Fibroblast of skin of right biceps (primary cell): ENCODE results near the gene DNM3.
A peak's percentile ranks its signal among the peaks of the same experiment; 100 is the strongest.
"Not testable (repeated sequence)": the region's sequence is repeated elsewhere in the genome, so short reads cannot be mapped to it uniquely, and the experiment has no call there.

ENCODE experiments used
- DNase-seq: peaks from one replicate; pipeline ENCODE4 v3.0.0-alpha.2; 2013

The DNM3 gene

GRCh38 chr1:171841050-171841910 is at the start of gene DNM3:
Gene DNM3, plus strand, starts transcription at chr1:171841498. Its CDS starts 159 bp downstream, at chr1:171841657.
- DNase-seq = peak; percentile 74

- DNase-seq = no peak
Observed at GRCh38 chr1:171792656-171793369, 48.5 kb upstream of the DNM3 start.

- DNase-seq = no peak
Observed at GRCh38 chr1:171793636-171794035, 47.7 kb upstream of the DNM3 start.

GRCh38 chr1:171794085-171794484 is 47.2 kb upstream of the DNM3 start:
- peak; percentile 87 for DNase-seq

GRCh38 chr1:171796592-171796991 is 44.7 kb upstream of the DNM3 start:
- DNase-seq = no peak

- DNase-seq = no peak
Observed at GRCh38 chr1:171798311-171798710, 43.0 kb upstream of the DNM3 start.

GRCh38 chr1:171798765-171799164 is 42.5 kb upstream of the DNM3 start:
- no peak for DNase-seq

- peak; percentile 22 for DNase-seq
Observed at GRCh38 chr1:171799166-171799565, 42.1 kb upstream of the DNM3 start.

GRCh38 chr1:171799698-171800097 is 41.6 kb upstream of the DNM3 start:
- not testable (repeated sequence) for DNase-seq

GRCh38 chr1:171800342-171800741 is 41.0 kb upstream of the DNM3 start:
- DNase-seq = no peak

- no peak for DNase-seq
Observed at GRCh38 chr1:171800851-171801250, 40.4 kb upstream of the DNM3 start.

GRCh38 chr1:171801487-171801891 is 39.8 kb upstream of the DNM3 start:
- peak; percentile 43 for DNase-seq

- no peak for DNase-seq
Observed at GRCh38 chr1:171802207-171802606, 39.1 kb upstream of the DNM3 start.

GRCh38 chr1:171803045-171803444 is 38.3 kb upstream of the DNM3 start:
- peak; percentile 54 for DNase-seq

GRCh38 chr1:171803461-171804022 is 37.8 kb upstream of the DNM3 start:
- no peak for DNase-seq

- DNase-seq = no peak
Observed at GRCh38 chr1:171805395-171806115, 35.7 kb upstream of the DNM3 start.

GRCh38 chr1:171807556-171807955 is 33.7 kb upstream of the DNM3 start:
- no peak for DNase-seq

GRCh38 chr1:171809834-171810233 is 31.5 kb upstream of the DNM3 start:
- DNase-seq = no peak

GRCh38 chr1:171811672-171812071 is 29.6 kb upstream of the DNM3 start:
- DNase-seq = no peak

GRCh38 chr1:171814692-171815091 is 26.6 kb upstream of the DNM3 start:
- peak; percentile 56 for DNase-seq

- DNase-seq = no peak
Observed at GRCh38 chr1:171816300-171816901, 24.9 kb upstream of the DNM3 start.

- DNase-seq = peak; percentile 79
Observed at GRCh38 chr1:171817511-171818265, 23.6 kb upstream of the DNM3 start.
